Activated B cell treated with CpG ODN at 0.5 μM for 24 hours (primary cell): ENCODE results near the gene CD34. TPM values are rescaled to one million over a fixed set of nuclear protein-coding genes. Genes with fewer than 3 reads are reported as not detected.

ENCODE experiments used
- ATAC-seq: fragments of 200-7000 bp; cut with Tn5 transposase; one replicate; pipeline ENCODE4 v1.10.0; 2021; ENCODE audit warnings: low read depth, mild to moderate bottlenecking, moderate library complexity
- CTCF ChIA-PET: fragments of 350-600 bp; sonication (Branson Sonifier 250); formaldehyde crosslinking; loops from one replicate; lab custom pipeline; 2021; ENCODE audit warnings: antibody characterized with exemption; lab: Charles Lee
- POLR2A ChIA-PET: fragments of 350-600 bp; sonication (Branson Sonifier 250); formaldehyde crosslinking; loops from one replicate; lab custom pipeline; 2021; ENCODE audit warnings: antibody characterized with exemption; lab: Charles Lee
- DNase-seq: peaks from one replicate; pipeline ENCODE4 v3.0.0; 2022
- H3K27ac Mint-ChIP-seq: one replicate; pipeline ENCODE4 v1.8.0; 2020; ENCODE audit warnings: mixed read lengths
- H3K27me3 Mint-ChIP-seq: one replicate; pipeline ENCODE4 v1.8.0; 2021; ENCODE audit warnings: mixed read lengths
- H3K36me3 Mint-ChIP-seq: one replicate; pipeline ENCODE4 v1.8.0; 2021; ENCODE audit warnings: low read depth, mixed read lengths
- H3K4me1 Mint-ChIP-seq: one replicate; pipeline ENCODE4 v1.8.0; 2021; ENCODE audit warnings: mixed read lengths
- H3K4me3 Mint-ChIP-seq: one replicate; pipeline ENCODE4 v1.8.0; 2020; ENCODE audit warnings: mild to moderate bottlenecking, mixed read lengths
- H3K9me3 Mint-ChIP-seq: one replicate; pipeline ENCODE4 v1.8.0; 2020; ENCODE audit warnings: mixed read lengths
- CTCF ChIP-seq: fragments of 200-600 bp; IDR thresholded peaks from one replicate; pipeline ENCODE4 v1.8.0; 2022; ENCODE audit warnings: antibody characterized with exemption, mild to moderate bottlenecking
- intact Hi-C: fragments of 100-400 bp; cut with micrococcal nuclease; formaldehyde crosslinking; loops from one replicate; pipeline ENCODE4 v1.15.1; 2024
- total RNA-seq: library from RNA; stranded (reverse); gene quantifications from 2 replicates; pipeline ENCODE4 v1.2.3, GENCODE V29; 2022

Gene CD34
- total RNA-seq, 1 donor from 2014 or later = not detected

DNA sequence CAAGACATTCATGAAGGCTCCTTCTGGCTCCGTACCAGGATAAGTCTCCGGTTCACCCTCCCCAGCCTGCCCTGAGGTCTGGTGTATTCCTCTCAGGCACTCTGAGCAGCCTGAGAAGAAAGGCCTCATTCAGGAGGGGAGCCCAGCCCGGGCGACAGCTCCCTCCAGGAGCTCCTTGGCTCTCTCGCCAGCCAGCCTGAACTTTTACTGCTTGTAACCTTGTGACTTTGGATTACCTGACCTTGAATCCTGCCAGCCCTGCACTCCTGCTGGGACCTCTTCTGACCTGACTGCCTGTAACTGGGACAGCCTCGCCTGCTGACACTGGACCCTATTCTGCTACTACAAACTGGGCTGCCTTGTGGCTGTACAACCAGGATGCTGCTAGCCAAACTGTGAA lies 65.8 kb downstream of the CD34 start:
- POLR2A ChIA-PET = no interaction called here
- Mint-ChIP-seq H3K4me3 (no peak overlapping the region), H3K9me3 (no peaks in the 10 kb centered on the region), H3K36me3 (peaks cover 33% of the 10 kb centered on the region), H3K27ac (no peak overlapping the region), H3K27me3 (no peaks in the 10 kb centered on the region), H3K4me1 (peaks cover 45% of the 10 kb centered on the region)
- intact Hi-C loops = no loop called here
- CTCF ChIA-PET = no interaction called here
- DNase-seq = no peak
- no peak for TF ChIP-seq CTCF
- no peak for ATAC-seq

DNA sequence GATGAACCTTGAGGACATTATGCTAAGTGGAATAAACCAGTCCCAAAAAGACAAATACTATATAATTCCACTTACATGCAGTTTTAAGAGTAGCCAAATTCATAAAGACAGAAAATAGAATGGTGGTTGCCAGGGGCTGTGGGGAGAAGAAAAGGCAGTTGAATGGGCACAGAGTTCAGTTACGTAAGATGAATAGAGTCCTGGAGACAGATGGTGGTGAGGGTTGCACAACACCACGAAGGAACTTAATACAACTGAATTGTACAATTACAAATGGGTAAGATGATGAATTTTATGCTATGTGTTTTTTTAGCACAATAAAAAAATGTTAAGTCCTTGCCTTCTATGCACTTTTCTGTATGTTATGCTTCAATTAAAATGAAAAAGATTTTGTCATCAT lies 66.6 kb downstream of the CD34 start:
- CTCF ChIA-PET = no interaction called here
- no peak overlapping the region for H3K4me3 Mint-ChIP-seq
- intact Hi-C loops = no loop called here
- H3K27ac Mint-ChIP-seq = no peak overlapping the region
- peaks cover 32% of the 10 kb centered on the region for H3K36me3 Mint-ChIP-seq
- no peaks in the 10 kb centered on the region for H3K27me3 Mint-ChIP-seq
- no peak for ATAC-seq
- H3K4me1 Mint-ChIP-seq = peaks cover 39% of the 10 kb centered on the region
- TF ChIP-seq CTCF = no peak
- DNase-seq = no peak
- POLR2A ChIA-PET = no interaction called here
- H3K9me3 Mint-ChIP-seq = no peaks in the 10 kb centered on the region

- Mint-ChIP-seq H3K36me3 (peaks cover 28% of the 10 kb centered on the region), H3K4me3 (no peak overlapping the region), H3K4me1 (peaks cover 34% of the 10 kb centered on the region), H3K27me3 (no peaks in the 10 kb centered on the region), H3K27ac (no peak overlapping the region), H3K9me3 (no peaks in the 10 kb centered on the region)
- ATAC-seq (no peak), DNase-seq (no peak)
- POLR2A ChIA-PET = interaction anchor here (1.1 kb wide), 1 partner anchor 19 kb away, joined by 3 read pairs; no protein-coding TSS in a partner anchor
- TF ChIP-seq CTCF = no peak
- intact Hi-C loops = no loop called here
- CTCF ChIA-PET = interaction anchor here (0.8 to 2.5 kb wide), 3 partner anchors 15 to 27 kb away, joined by 3 to 8 read pairs (median 3); no protein-coding TSS in a partner anchor
Measured at GRCh38 chr1:207842506-207842905, 68.4 kb downstream of the CD34 start.

DNA sequence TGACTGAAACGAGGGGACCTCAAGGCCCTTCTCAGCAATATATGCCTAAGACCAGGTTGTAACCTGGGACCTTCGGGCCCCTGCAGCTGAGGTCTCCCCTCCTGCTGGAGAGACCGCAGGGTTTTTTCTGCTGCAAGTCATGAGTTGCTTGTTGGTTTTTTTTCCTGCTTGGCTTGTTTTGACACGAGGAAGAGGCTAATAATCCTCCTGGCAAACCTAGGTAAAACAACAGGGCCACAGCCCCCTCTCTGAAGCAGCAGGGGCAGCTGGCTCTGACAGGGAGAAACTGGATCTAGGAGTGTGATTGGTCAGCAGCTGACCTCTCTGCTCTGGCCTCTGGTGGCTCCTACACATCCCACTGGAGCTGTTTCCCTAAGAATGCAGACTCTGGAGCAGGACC lies 69.0 kb downstream of the CD34 start:
- POLR2A ChIA-PET = interaction anchor here (1.0 kb wide), 1 partner anchor 25 kb away, joined by 3 read pairs; no protein-coding TSS in a partner anchor
- Mint-ChIP-seq H3K4me1 (peaks cover 31% of the 10 kb centered on the region), H3K27me3 (no peaks in the 10 kb centered on the region), H3K4me3 (no peak overlapping the region), H3K9me3 (no peaks in the 10 kb centered on the region), H3K27ac (no peak overlapping the region), H3K36me3 (peaks cover 28% of the 10 kb centered on the region)
- TF ChIP-seq CTCF = no peak
- ATAC-seq (no peak), DNase-seq (no peak)
- intact Hi-C loops = no loop called here
- CTCF ChIA-PET = interaction anchor here (0.9 to 2.5 kb wide), 3 partner anchors 19 to 43 kb away, joined by 3 to 8 read pairs (median 3); no protein-coding TSS in a partner anchor

DNA sequence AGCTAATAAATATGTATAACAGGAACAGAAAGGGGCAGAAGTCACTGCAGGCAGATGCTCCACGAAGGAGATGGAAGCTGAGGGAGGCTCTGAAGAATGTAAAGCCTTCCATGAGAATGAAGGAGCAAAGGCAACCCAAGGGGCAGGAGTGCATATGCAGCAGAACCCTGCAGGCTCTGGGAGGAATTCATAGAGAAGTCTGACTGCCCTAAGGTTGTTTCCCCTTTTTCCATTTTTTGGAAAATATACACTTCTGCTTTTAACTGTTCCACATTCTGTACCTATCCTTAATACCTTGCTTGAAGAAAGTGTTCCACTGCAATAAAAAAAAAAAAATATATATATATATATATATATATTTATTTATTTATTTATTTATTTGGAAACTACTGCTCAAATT lies 69.6 kb downstream of the CD34 start:
- H3K9me3 Mint-ChIP-seq = no peaks in the 10 kb centered on the region
- ATAC-seq = no peak
- CTCF ChIA-PET = interaction anchor here (0.9 to 2.5 kb wide), 3 partner anchors 18 to 44 kb away, joined by 3 to 8 read pairs (median 3); no protein-coding TSS in a partner anchor
- POLR2A ChIA-PET = interaction anchor here (1.0 to 1.1 kb wide), 2 partner anchors 18 to 24 kb away, joined by 3 to 5 read pairs; no protein-coding TSS in a partner anchor
- peaks cover 27% of the 10 kb centered on the region for H3K4me1 Mint-ChIP-seq
- TF ChIP-seq CTCF = no peak
- H3K4me3 Mint-ChIP-seq = no peak overlapping the region
- H3K27me3 Mint-ChIP-seq = no peaks in the 10 kb centered on the region
- intact Hi-C loops = no loop called here
- H3K27ac Mint-ChIP-seq = no peak overlapping the region
- DNase-seq = no peak
- peaks cover 31% of the 10 kb centered on the region for H3K36me3 Mint-ChIP-seq
